GM12878 (cell line): ENCODE results near the gene ASRGL1. TPM values are rescaled to one million over a fixed set of nuclear protein-coding genes. Genes with fewer than 3 reads are reported as not detected.

Source experiments
- ATAC-seq: fragments of 200-7000 bp; cut with Tn5 transposase; 3 replicates; pipeline ENCODE4 v1.9.1; 2020; ENCODE audit warnings: mild to moderate bottlenecking, moderate library complexity
- BruUV-seq: library from RNA; stranded (reverse); fragments of 400-500 nt; replicated peaks from 2 replicates; lab custom pipeline; 2021; lab: Mats Ljungman, UMichigan
- CTCF ChIA-PET: fragments of 300-600 bp; sonication (Branson Sonifier 250); formaldehyde crosslinking; extraction: SDS; loops from one replicate; lab custom pipeline; 2021; ENCODE audit warnings: inconsistent platforms; lab: Yijun Ruan, JAX
- POLR2A ChIA-PET: fragments of 350-600 bp; formaldehyde crosslinking; extraction: SDS; loops from one replicate; lab custom pipeline; 2021; ENCODE audit warnings: inconsistent platforms; lab: Charles Lee
- RAD21 ChIA-PET: fragments of 300-600 bp; sonication (Branson Sonifier 250); formaldehyde crosslinking; loops from one replicate; lab custom pipeline; 2023; ENCODE audit warnings: antibody characterized with exemption; ENCODE audit not compliant: unreplicated experiment; lab: Charles Lee
- SMC1A ChIA-PET: fragments of 300-600 bp; sonication (Branson Sonifier 250); formaldehyde crosslinking; loops from one replicate; lab custom pipeline; 2023; ENCODE audit not compliant: unreplicated experiment, uncharacterized antibody; lab: Charles Lee
- DNase-seq: peaks from one replicate; pipeline ENCODE4 v3.0.0-alpha.2; 2011; ENCODE audit warnings: low read depth, low spot score
- FAIRE-seq: peaks from 3 replicates; lab custom pipeline; 2011; peaks lifted over from hg19 to GRCh38; lab: Jason Lieb, UNC
- H2AFZ ChIP-seq: 2 replicates; pipeline ENCODE4 v1.6.0; 2011; ENCODE audit warnings: low read depth, low read length, control low read depth; ENCODE audit not compliant: control insufficient read depth
- H3K27ac ChIP-seq: 2 replicates; pipeline ENCODE4 v1.5.1; 2011; ENCODE audit warnings: control low read depth; ENCODE audit not compliant: control insufficient read depth, insufficient read depth
- H3K27me3 ChIP-seq, 2 experiments: replicated peaks in 1 of 2; 2 replicates each; pipeline versions ENCODE4 v1.6.0 to v1.6.1; 2011; ENCODE audit warnings: low read length in 1 of 2; ENCODE audit not compliant: control insufficient read depth in 2 of 2, insufficient read depth in 2 of 2
- H3K36me3 ChIP-seq, 2 experiments: 2 replicates each; pipeline ENCODE4 v1.5.1; 2011; ENCODE audit warnings: low read length in 1 of 2; ENCODE audit not compliant: control insufficient read depth in 2 of 2, insufficient read depth in 2 of 2
- H3K4me1 ChIP-seq: 2 replicates; pipeline ENCODE4 v1.6.1; 2011; ENCODE audit warnings: mild to moderate bottlenecking, low read length, moderate library complexity, mixed read lengths; ENCODE audit not compliant: control insufficient read depth, insufficient read depth
- H3K4me2 ChIP-seq: 2 replicates; pipeline ENCODE4 v1.6.0; 2011; ENCODE audit warnings: control low read depth; ENCODE audit not compliant: control insufficient read depth, insufficient read depth
- H3K4me3 ChIP-seq: fragments of 200-600 bp; sonication (generic); 2 replicates; pipeline ENCODE4 v1.5.1; 2016
- H3K79me2 ChIP-seq: 2 replicates; pipeline ENCODE4 v1.6.0; 2011; ENCODE audit warnings: low read length; ENCODE audit not compliant: control insufficient read depth, insufficient read depth
- H3K9ac ChIP-seq: 2 replicates; pipeline ENCODE4 v1.8.0; 2011; ENCODE audit warnings: low read length, control low read depth, mixed read lengths; ENCODE audit not compliant: control insufficient read depth, insufficient read depth
- H3K9me3 ChIP-seq: replicated peaks from 3 replicates; pipeline ENCODE4 v1.5.1; 2011; ENCODE audit warnings: mild to moderate bottlenecking, low read length; ENCODE audit not compliant: control insufficient read depth, insufficient read depth
- H4K20me1 ChIP-seq: 2 replicates; pipeline ENCODE4 v1.6.0; 2011; ENCODE audit not compliant: control insufficient read depth, insufficient read depth
- ATF3 ChIP-seq: IDR thresholded peaks from 2 replicates; pipeline ENCODE4 v1.6.1; 2011; ENCODE audit warnings: low read depth, mild to moderate bottlenecking, low read length, moderate library complexity, borderline replicate concordance; ENCODE audit errors: extremely low read depth
- ETV6 ChIP-seq, 2 experiments: fragments of 450-650 bp in 1 of 2; IDR thresholded peaks in 1 of 2; conservative IDR thresholded peaks in 1 of 2; 2 replicates each; pipeline ENCODE4 v1.6.1; 2014; ENCODE audit warnings: antibody characterized with exemption in 1 of 2, borderline replicate concordance in 1 of 2, low read depth in 1 of 2, mild to moderate bottlenecking in 1 of 2, moderate library complexity in 1 of 2
- FOXK2 ChIP-seq: fragments of 450-650 bp; IDR thresholded peaks from 2 replicates; pipeline ENCODE4 v1.6.1; 2017; ENCODE audit warnings: mild to moderate bottlenecking, moderate library complexity
- KLF5 ChIP-seq: fragments of 450-650 bp; IDR thresholded peaks from 2 replicates; pipeline ENCODE4 v1.6.1; 2014; ENCODE audit warnings: mild to moderate bottlenecking; ENCODE audit not compliant: partially characterized antibody
- NBN ChIP-seq: fragments of 450-650 bp; IDR thresholded peaks from 2 replicates; pipeline ENCODE4 v1.6.1; 2016
- POLR2A ChIP-seq: IDR thresholded peaks from 2 replicates; pipeline ENCODE4 v1.6.1; 2011; ENCODE audit warnings: low read depth, mild to moderate bottlenecking, low read length
- POLR2AphosphoS2 ChIP-seq: IDR thresholded peaks from 2 replicates; pipeline ENCODE4 v1.6.1; 2011; ENCODE audit warnings: low read depth, mild to moderate bottlenecking, low read length, improper control_type of control experiment, moderate library complexity
- RCOR1 ChIP-seq: conservative IDR thresholded peaks from 2 replicates; pipeline ENCODE4 v1.6.1; 2012; ENCODE audit warnings: low read depth, low read length, improper control_type of control experiment
- SIX5 ChIP-seq: IDR thresholded peaks from 2 replicates; pipeline ENCODE4 v1.6.1; 2011; ENCODE audit warnings: mild to moderate bottlenecking, low read depth, low read length, moderate library complexity; ENCODE audit not compliant: severe bottlenecking
- SUZ12 ChIP-seq: fragments of 200-600 bp; sonication (generic); IDR thresholded peaks from one replicate; pipeline ENCODE4 v1.6.1; 2018; ENCODE audit warnings: antibody characterized with exemption, mild to moderate bottlenecking; ENCODE audit not compliant: unreplicated experiment
- YY1 ChIP-seq: IDR thresholded peaks from 2 replicates; pipeline ENCODE4 v1.6.1; 2011; ENCODE audit warnings: low read depth, mild to moderate bottlenecking, low read length
- ZNF384 ChIP-seq: IDR thresholded peaks from 2 replicates; pipeline ENCODE4 v1.6.1; 2012; ENCODE audit warnings: low read depth, mild to moderate bottlenecking, low read length, improper control_type of control experiment, borderline replicate concordance
- WGBS: methylation state at CpG from one replicate; pipeline ENCODE4 v1.1.6; 2016; ENCODE audit warnings: low lambda C conversion rate; ENCODE audit not compliant: insufficient replicate concordance, insufficient coverage; ENCODE audit errors: missing lambda C conversion rate; 5-methylcytosine and 5-hydroxymethylcytosine counted together
- in situ Hi-C: fragments of 300-500 bp; cut with MboI; formaldehyde crosslinking; loops from 9 replicates; pipeline ENCODE4 v1.14.3; 2018; ENCODE audit warnings: mixed read lengths
- intact Hi-C: fragments of 100-400 bp; cut with micrococcal nuclease; formaldehyde crosslinking; loops from one replicate; pipeline ENCODE4 v1.14.2; 2022; ENCODE audit not compliant: unreplicated experiment
- polyA plus RNA-seq, 11 experiments: library from polyadenylated mRNA; depleted of rRNA in 4 of 11; unstranded in 6 of 11; stranded (reverse) in 5 of 11; fragments of >200 nt; fragmentation: Nextera tagmentation in 4 of 11; fragmentation: Illumina TruSeq in 1 of 11; extraction: Ambion mirVana in 4 of 11; extraction: Trizol in 1 of 11; gene quantifications; 1 replicate in 1 of 11; 2 replicates in 10 of 11; pipeline versions ENCODE4 v1.2.1 to v1.2.3, GENCODE V29; 2011 to 2016; ENCODE audit warnings: inconsistent platforms in 2 of 11, missing spikeins in 2 of 11, low read depth in 1 of 11
- total RNA-seq, 4 experiments: library from RNA; depleted of rRNA in 3 of 4; stranded (reverse); fragments of >200 nt in 3 of 4; fragmentation: Illumina TruSeq in 1 of 4; extraction: Trizol in 1 of 4; gene quantifications; 2 replicates each; pipeline versions ENCODE4 v1.2.1 to v1.2.3, GENCODE V29; 2013 to 2021
- TF ChIP-seq, protein P1 (sequence below): fragments of 450-650 bp; IDR thresholded peaks from 2 replicates; pipeline ENCODE4 v1.6.1; 2016; ENCODE audit warnings: mild to moderate bottlenecking
- TF ChIP-seq, protein P2 (sequence below): fragments of 450-650 bp; IDR thresholded peaks from 2 replicates; pipeline ENCODE4 v1.6.1; 2018; ENCODE audit warnings: borderline replicate concordance, mild to moderate bottlenecking; ENCODE audit not compliant: partially characterized antibody
- TF ChIP-seq, protein P3 (sequence below): fragments of 450-650 bp; IDR thresholded peaks from 2 replicates; pipeline ENCODE4 v1.6.1; 2017; ENCODE audit warnings: mild to moderate bottlenecking

ASRGL1 gene
- total and polyA plus RNA-seq, 10 of the 15 experiments (the other 5 are each of a cell fraction or from before 2014, with no cell fraction given), result 0.97 to 24.5 (median 4.8) TPM

DNA sequence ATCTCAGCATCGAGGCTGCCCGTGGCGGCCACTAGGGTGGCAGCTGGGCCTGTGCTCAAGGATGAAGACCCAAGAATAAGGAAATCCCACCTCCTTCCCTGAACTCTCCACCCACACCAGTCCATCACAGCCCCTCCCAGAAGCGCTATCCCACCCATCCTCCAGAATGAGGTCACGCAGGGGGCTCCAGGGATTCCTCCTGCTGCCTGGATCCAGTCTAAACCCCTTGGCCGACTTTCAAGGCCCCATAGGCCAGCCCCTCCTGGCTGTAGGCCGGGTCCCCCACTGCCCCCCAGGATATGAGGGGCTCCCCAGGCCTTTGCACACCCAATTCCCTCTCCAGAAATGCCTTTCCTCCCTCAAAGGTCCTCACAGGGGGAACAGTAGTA, 62.6 kb downstream of the ASRGL1 start:
- DNase-seq, result no peak
- POLR2A ChIA-PET, result no interaction called here
- no peak for FAIRE-seq
- Histone ChIP-seq H3K27ac (no peak overlapping the region), H3K27me3 (no peaks in the 10 kb centered on the region), H2AFZ (no peak overlapping the region), H3K9ac (no peak overlapping the region), H3K4me1 (no peaks in the 10 kb centered on the region), H3K79me2 (no peaks in the 10 kb centered on the region), H3K36me3 (no peaks in the 10 kb centered on the region), H4K20me1 (no peaks in the 10 kb centered on the region), H3K4me2 (no peak overlapping the region), H3K4me3 (no peak overlapping the region), H3K9me3 (no peaks in the 10 kb centered on the region)
- intact Hi-C loops, result loop anchor here (10.0 kb wide), 1 partner anchor 465 kb away; no protein-coding TSS in a partner anchor
- in situ Hi-C loops, result loop anchor here (5.0 kb wide), 1 partner anchor 292 kb away; no protein-coding TSS in a partner anchor
- no peak for ATAC-seq
- BruUV-seq, result no TSS peak
- 15% methylated on average over 7 of the region's 7 CpGs for WGBS
- SMC1A ChIA-PET, result interaction anchor here (0.6 kb wide), 1 partner anchor 367 kb away, joined by 3 read pairs; no protein-coding TSS in a partner anchor
- TF ChIP-seq POLR2A (no peak), YY1 (no peak), KLF5 (no peak), FOXK2 (no peak), SIX5 (no peak), RCOR1 (no peak), ZNF384 (no peak), NBN (no peak), POLR2AphosphoS2 (no peak), SUZ12 (no peak), ETV6 (conservative IDR thresholded peaks at IDR 0.05 in 1 of 2, IDR thresholded peaks at IDR 0.05 in 1 of 2; ENCODE audit: borderline replicate concordance in 1 of 2, low read depth in 1 of 2) (no peak), ATF3 (no peak)
- TF ChIP-seq, protein P1, sequence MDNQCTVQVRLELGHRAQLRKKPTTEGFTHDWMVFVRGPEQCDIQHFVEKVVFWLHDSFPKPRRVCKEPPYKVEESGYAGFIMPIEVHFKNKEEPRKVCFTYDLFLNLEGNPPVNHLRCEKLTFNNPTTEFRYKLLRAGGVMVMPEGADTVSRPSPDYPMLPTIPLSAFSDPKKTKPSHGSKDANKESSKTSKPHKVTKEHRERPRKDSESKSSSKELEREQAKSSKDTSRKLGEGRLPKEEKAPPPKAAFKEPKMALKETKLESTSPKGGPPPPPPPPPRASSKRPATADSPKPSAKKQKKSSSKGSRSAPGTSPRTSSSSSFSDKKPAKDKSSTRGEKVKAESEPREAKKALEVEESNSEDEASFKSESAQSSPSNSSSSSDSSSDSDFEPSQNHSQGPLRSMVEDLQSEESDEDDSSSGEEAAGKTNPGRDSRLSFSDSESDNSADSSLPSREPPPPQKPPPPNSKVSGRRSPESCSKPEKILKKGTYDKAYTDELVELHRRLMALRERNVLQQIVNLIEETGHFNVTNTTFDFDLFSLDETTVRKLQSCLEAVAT, result no peak
- TF ChIP-seq, protein P2, sequence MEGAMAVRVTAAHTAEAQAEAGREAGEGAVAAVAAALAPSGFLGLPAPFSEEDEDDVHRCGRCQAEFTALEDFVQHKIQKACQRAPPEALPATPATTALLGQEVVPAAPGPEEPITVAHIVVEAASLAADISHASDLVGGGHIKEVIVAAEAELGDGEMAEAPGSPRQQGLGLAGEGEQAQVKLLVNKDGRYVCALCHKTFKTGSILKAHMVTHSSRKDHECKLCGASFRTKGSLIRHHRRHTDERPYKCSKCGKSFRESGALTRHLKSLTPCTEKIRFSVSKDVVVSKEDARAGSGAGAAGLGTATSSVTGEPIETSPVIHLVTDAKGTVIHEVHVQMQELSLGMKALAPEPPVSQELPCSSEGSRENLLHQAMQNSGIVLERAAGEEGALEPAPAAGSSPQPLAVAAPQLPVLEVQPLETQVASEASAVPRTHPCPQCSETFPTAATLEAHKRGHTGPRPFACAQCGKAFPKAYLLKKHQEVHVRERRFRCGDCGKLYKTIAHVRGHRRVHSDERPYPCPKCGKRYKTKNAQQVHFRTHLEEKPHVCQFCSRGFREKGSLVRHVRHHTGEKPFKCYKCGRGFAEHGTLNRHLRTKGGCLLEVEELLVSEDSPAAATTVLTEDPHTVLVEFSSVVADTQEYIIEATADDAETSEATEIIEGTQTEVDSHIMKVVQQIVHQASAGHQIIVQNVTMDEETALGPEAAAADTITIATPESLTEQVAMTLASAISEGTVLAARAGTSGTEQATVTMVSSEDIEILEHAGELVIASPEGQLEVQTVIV, result no peak
- TF ChIP-seq, protein P3, sequence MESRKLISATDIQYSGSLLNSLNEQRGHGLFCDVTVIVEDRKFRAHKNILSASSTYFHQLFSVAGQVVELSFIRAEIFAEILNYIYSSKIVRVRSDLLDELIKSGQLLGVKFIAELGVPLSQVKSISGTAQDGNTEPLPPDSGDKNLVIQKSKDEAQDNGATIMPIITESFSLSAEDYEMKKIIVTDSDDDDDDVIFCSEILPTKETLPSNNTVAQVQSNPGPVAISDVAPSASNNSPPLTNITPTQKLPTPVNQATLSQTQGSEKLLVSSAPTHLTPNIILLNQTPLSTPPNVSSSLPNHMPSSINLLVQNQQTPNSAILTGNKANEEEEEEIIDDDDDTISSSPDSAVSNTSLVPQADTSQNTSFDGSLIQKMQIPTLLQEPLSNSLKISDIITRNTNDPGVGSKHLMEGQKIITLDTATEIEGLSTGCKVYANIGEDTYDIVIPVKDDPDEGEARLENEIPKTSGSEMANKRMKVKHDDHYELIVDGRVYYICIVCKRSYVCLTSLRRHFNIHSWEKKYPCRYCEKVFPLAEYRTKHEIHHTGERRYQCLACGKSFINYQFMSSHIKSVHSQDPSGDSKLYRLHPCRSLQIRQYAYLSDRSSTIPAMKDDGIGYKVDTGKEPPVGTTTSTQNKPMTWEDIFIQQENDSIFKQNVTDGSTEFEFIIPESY, result no peak
- RAD21 ChIA-PET, result interaction anchor here (1.0 kb wide), 1 partner anchor 328 kb away, joined by 3 read pairs; no protein-coding TSS in a partner anchor
- CTCF ChIA-PET, result interaction anchor here (2.2 kb wide), 1 partner anchor 25 kb away, joined by 6 read pairs; no protein-coding TSS in a partner anchor
